Caco-2 (cell line): ENCODE measurements around the gene ADARB1. TPM values are rescaled to one million over a fixed set of nuclear protein-coding genes. Genes with fewer than 3 reads are reported as not detected.

Experiments
- BruUV-seq: library from RNA; stranded (reverse); fragments of 400-500 nt; replicated peaks from 2 replicates; lab custom pipeline; 2021; lab: Mats Ljungman, UMichigan
- CTCF ChIA-PET: fragments of 300-600 bp; sonication (Branson Sonifier 250); formaldehyde crosslinking; loops from one replicate; lab custom pipeline; 2022; ENCODE audit warnings: antibody characterized with exemption; lab: Charles Lee
- POLR2A ChIA-PET: fragments of 300-600 bp; sonication (Branson Sonifier 250); formaldehyde crosslinking; loops from one replicate; lab custom pipeline; 2022; ENCODE audit warnings: antibody characterized with exemption; lab: Charles Lee
- DNase-seq, 2 experiments: peaks; one replicate each; pipeline versions ENCODE4 v3.0.0 to v3.0.0-alpha.2; 2020 to 2022
- H3K27me3 ChIP-seq: replicated peaks from 2 replicates; pipeline ENCODE4 v1.6.0; 2011; ENCODE audit warnings: low read length; ENCODE audit not compliant: control insufficient read depth, insufficient read depth
- H3K36me3 ChIP-seq: 2 replicates; pipeline ENCODE4 v1.5.1; 2011; ENCODE audit warnings: low read length; ENCODE audit not compliant: control insufficient read depth, insufficient read depth
- H3K4me1 ChIP-seq: fragments of 250-450 bp; sonication (Bioruptor Pico); 2 replicates; pipeline ENCODE4 v1.5.1; 2020; ENCODE audit warnings: mild to moderate bottlenecking
- H3K4me3 ChIP-seq: 2 replicates; pipeline ENCODE4 v1.5.1; 2011; ENCODE audit warnings: low read depth, mild to moderate bottlenecking, control low read depth, low read length
- H3K9me3 ChIP-seq: fragments of 250-450 bp; sonication (Bioruptor Pico); 2 replicates; pipeline ENCODE4 v1.5.1; 2020; ENCODE audit warnings: mild to moderate bottlenecking, moderate library complexity
- H3K27ac Mint-ChIP-seq: one replicate; pipeline ENCODE4 v1.8.0; 2022; ENCODE audit warnings: mixed read lengths; ENCODE audit not compliant: unreplicated experiment
- H3K27me3 Mint-ChIP-seq: one replicate; pipeline ENCODE4 v1.8.0; 2022; ENCODE audit warnings: mixed read lengths; ENCODE audit not compliant: insufficient read depth, unreplicated experiment
- H3K36me3 Mint-ChIP-seq: one replicate; pipeline ENCODE4 v1.8.0; 2022; ENCODE audit warnings: mild to moderate bottlenecking, mixed read lengths; ENCODE audit not compliant: insufficient read depth, unreplicated experiment
- H3K4me1 Mint-ChIP-seq: one replicate; pipeline ENCODE4 v1.8.0; 2022; ENCODE audit warnings: low read depth, mixed read lengths; ENCODE audit not compliant: unreplicated experiment
- H3K4me3 Mint-ChIP-seq: one replicate; pipeline ENCODE4 v1.8.0; 2022; ENCODE audit warnings: mild to moderate bottlenecking, moderate library complexity, mixed read lengths; ENCODE audit not compliant: unreplicated experiment
- H3K9me3 Mint-ChIP-seq: one replicate; pipeline ENCODE4 v1.8.0; 2022; ENCODE audit warnings: mixed read lengths; ENCODE audit not compliant: unreplicated experiment
- CTCF ChIP-seq, 2 experiments: fragments of 200-600 bp in 1 of 2; IDR thresholded peaks; 1 replicate in 1 of 2; 2 replicates in 1 of 2; pipeline versions ENCODE4 v1.5.1 to v1.8.0; 2011 to 2022; ENCODE audit warnings: antibody characterized with exemption in 1 of 2, control low read depth in 1 of 2, inconsistent platforms in 1 of 2, low read depth in 1 of 2, low read length in 1 of 2, mild to moderate bottlenecking in 1 of 2, moderate library complexity in 1 of 2; ENCODE audit not compliant: insufficient read depth in 1 of 2, severe bottlenecking in 1 of 2, unreplicated experiment in 1 of 2
- intact Hi-C: fragments of 100-400 bp; cut with micrococcal nuclease; formaldehyde crosslinking; loops from one replicate; pipeline ENCODE4 v1.10.0; 2022; ENCODE audit not compliant: unreplicated experiment
- total RNA-seq: library from RNA; stranded (reverse); gene quantifications from 2 replicates; pipeline ENCODE4 v1.2.3, GENCODE V29; 2022

The ADARB1 gene
- total RNA-seq, 1 experiment from 2014 or later, result 25.4 TPM

DNA sequence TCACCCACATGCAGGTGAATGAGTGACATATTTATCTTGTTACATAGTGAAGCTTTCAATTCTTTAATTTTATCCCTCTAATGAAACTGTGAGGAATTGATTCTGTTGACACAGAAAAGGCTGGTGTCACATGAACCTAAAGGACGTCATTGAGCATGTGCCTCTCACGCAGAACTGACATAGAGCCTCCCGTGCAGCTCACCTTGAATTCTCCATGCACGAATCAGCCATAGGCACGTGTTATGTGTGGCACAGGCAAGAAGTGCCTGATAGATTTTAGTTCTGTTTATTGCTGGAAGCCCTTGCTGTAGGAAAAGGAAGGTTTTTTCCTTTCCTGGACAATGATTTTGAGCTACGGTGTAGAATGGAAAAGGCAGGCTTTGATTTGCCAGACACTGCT, 11.3 kb downstream of the ADARB1 start:
- H3K4me1 ChIP-seq, result no peaks in the 10 kb centered on the region
- TF ChIP-seq CTCF (IDR thresholded peaks at IDR 0.05; ENCODE audit: insufficient read depth in 1 of 2, low read depth in 1 of 2, low read length in 1 of 2, severe bottlenecking in 1 of 2, unreplicated experiment in 1 of 2), result no peak
- no peaks in the 10 kb centered on the region for H3K9me3 ChIP-seq
- H3K36me3 ChIP-seq, result peaks cover 2% of the 10 kb centered on the region; the same call in 1 of the 2 replicates
- no TSS peak for BruUV-seq
- Mint-ChIP-seq H3K9me3 (no peaks in the 10 kb centered on the region), H3K4me3 (no peak overlapping the region), H3K36me3 (peaks cover 6% of the 10 kb centered on the region), H3K27me3 (no peaks in the 10 kb centered on the region), H3K27ac (no peak overlapping the region), H3K4me1 (no peaks in the 10 kb centered on the region)
- H3K27me3 ChIP-seq, result no peaks in the 10 kb centered on the region
- intact Hi-C loops, result no loop called here
- no peak for DNase-seq
- ChIA-PET POLR2A (interaction anchor here (1.0 kb wide), 1 partner anchor 243 kb away, joined by 3 read pairs; no protein-coding TSS in a partner anchor), CTCF (no interaction called here)
- no peak overlapping the region for H3K4me3 ChIP-seq

GRCh38 chr21:45086337-45086958, 12.1 kb downstream of the ADARB1 start:
- H3K4me3 Mint-ChIP-seq, result no peak overlapping the region
- Histone ChIP-seq H3K9me3 (no peaks in the 10 kb centered on the region), H3K27me3 (no peaks in the 10 kb centered on the region), H3K4me3 (no peak overlapping the region), H3K4me1 (no peaks in the 10 kb centered on the region), H3K36me3 (peaks cover 2% of the 10 kb centered on the region; the same call in 1 of the 2 replicates)
- no peaks in the 10 kb centered on the region for H3K9me3 Mint-ChIP-seq
- no peak for DNase-seq
- intact Hi-C loops, result no loop called here
- peaks cover 6% of the 10 kb centered on the region for H3K36me3 Mint-ChIP-seq
- POLR2A ChIA-PET, result interaction anchor here (1.0 kb wide), 1 partner anchor 242 kb away, joined by 3 read pairs; no protein-coding TSS in a partner anchor
- CTCF ChIA-PET, result no interaction called here
- H3K27me3 Mint-ChIP-seq, result no peaks in the 10 kb centered on the region
- no peak overlapping the region for H3K27ac Mint-ChIP-seq
- no peaks in the 10 kb centered on the region for H3K4me1 Mint-ChIP-seq
- no TSS peak for BruUV-seq
- no peak for TF ChIP-seq CTCF (IDR thresholded peaks at IDR 0.05; ENCODE audit: insufficient read depth in 1 of 2, low read depth in 1 of 2, low read length in 1 of 2, severe bottlenecking in 1 of 2, unreplicated experiment in 1 of 2)

DNA sequence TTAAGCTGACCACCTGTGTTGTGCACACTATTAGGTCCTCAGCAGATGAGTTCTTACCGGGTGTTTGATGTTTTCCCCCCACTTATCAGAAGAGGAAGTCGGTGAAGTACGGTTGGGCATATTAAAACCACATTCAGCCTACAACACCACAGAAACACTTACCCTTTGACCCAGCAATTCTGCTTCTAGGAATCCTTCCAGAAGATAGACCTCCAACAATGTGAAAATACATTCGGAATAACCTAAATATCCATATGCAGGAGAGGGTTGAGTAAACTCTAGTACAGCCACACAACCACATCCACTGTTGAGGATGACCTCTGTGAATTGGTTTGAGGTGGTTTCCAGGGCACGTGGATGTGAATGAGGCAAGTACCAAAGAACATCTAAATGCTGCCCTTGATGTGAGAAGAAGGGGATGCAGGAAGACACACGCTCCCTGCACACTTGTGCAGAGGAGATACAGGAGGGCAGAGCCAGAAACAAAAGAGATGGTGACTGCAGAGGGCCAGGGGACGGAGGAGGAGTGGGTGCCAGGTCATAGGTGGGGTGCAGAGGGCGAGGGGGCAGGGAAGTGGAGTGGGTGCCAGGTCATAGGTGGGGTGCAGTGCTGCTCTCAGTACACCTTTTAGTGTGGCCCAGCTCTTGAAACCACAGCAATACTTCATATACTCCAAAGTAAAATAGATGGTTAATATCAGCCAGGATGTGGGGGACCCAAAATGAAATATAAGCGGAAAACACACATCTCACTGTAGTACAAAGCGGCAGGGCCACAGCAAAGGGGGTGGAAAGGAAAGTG, 12.8 kb downstream of the ADARB1 start:
- H3K36me3 Mint-ChIP-seq, result peaks cover 6% of the 10 kb centered on the region
- H3K4me1 ChIP-seq, result no peaks in the 10 kb centered on the region
- DNase-seq, result no peak
- no peak overlapping the region for H3K4me3 Mint-ChIP-seq
- no peaks in the 10 kb centered on the region for H3K9me3 Mint-ChIP-seq
- BruUV-seq, result no TSS peak
- no peak for TF ChIP-seq CTCF (IDR thresholded peaks at IDR 0.05; ENCODE audit: insufficient read depth in 1 of 2, low read depth in 1 of 2, low read length in 1 of 2, severe bottlenecking in 1 of 2, unreplicated experiment in 1 of 2)
- no peak overlapping the region for H3K27ac Mint-ChIP-seq
- POLR2A ChIA-PET, result no interaction called here
- H3K27me3 ChIP-seq, result no peaks in the 10 kb centered on the region
- no peaks in the 10 kb centered on the region for H3K27me3 Mint-ChIP-seq
- CTCF ChIA-PET, result no interaction called here
- no peak overlapping the region for H3K4me3 ChIP-seq
- no peaks in the 10 kb centered on the region for H3K4me1 Mint-ChIP-seq
- peaks cover 2% of the 10 kb centered on the region; the same call in 1 of the 2 replicates for H3K36me3 ChIP-seq
- no peaks in the 10 kb centered on the region for H3K9me3 ChIP-seq
- intact Hi-C loops, result no loop called here
